DMS153 (cell line): ENCODE results near the gene TCF15.
"Not testable (repeated sequence)": the region's sequence is repeated elsewhere in the genome, so short reads cannot be mapped to it uniquely, and the experiment has no call there.

Experiments used
- DNase-seq: peaks from one replicate; lab custom pipeline; 2025; lab: John Stamatoyannopoulos, UW

The TCF15 gene

DNA sequence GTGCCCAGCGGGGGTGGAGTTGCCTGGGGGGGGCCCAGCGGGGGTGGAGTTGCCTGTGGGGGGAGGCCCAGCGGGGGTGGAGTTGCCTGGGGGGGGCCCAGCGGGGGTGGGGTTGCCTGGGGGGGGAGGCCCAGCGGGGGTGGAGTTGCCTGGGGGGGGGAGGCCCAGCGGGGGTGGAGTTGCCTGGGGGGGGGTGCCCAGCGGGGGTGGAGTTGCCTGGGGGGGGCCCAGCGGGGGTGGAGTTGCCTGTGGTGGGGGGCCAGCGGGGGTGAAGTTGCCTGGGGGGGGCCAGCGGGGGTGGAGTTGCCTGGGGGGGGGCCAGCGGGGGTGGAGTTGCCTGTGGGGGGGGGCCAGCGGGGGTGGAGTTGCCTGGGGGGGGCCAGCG, 31.9 kb upstream of the TCF15 start:
- not testable (repeated sequence) for DNase-seq

- no peak for DNase-seq
These were observed 31.4 kb upstream of the TCF15 start for GRCh38 chr20:641516-641875.

DNA sequence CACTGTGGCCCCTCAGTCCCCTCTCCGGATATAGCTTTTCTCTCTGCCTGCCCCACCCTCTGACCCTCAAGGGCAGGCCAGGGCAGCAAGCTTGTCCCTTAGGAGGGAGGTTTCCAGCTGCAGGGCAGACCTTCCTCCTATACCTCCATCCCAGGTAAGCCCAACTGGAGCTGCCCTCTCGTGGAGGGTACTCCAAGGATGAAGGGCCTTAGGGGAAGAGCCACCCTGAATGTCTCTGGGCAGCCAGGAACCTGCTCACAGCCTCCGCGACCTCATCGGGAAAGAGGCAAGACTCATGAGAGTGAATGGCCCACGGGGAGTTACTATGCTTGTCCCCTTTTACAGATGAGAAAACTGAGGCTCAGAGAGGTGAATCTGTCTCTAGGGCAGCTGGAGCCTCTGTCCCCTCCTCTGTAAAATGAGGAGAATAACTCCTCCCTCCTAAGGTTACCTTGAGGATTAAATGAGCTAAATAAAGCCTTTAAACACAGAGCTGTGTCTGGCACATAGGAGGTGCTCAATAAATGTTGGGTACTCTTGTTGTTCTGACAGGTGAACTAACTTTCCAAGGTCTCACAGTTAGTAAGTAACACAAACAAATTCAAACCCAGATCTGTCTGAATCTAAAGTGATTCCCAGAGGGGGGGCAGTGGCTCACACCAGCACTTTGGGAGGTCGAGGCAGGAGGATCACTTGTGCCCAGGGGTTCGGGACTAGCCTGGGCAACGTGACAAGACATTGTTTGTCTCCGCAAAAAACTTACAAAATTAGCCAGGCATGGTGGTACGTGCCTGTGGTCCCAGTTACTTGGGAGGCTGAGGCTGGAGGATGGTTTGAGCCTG, 30.8 kb upstream of the TCF15 start:
- no peak for DNase-seq

DNA sequence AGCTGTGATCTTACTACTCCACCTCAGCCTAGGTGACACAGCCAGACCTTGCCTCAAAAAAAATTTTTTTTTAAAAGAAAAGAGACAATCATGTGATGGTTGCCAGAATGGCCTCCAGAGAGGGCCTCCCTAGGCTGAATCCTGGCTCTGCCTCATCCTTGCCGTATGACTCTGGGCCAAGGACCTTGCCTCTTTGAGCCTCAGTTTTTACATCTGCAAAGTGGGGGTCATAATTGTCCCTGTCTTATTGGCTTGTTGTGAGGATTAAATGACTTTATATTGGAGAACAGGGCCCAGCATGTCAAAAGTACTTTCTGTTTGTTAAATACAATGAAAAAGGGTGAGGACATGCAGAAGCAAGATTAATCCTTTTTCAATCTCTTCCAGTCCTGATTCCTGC, 28.5 kb upstream of the TCF15 start:
- no peak for DNase-seq

DNA sequence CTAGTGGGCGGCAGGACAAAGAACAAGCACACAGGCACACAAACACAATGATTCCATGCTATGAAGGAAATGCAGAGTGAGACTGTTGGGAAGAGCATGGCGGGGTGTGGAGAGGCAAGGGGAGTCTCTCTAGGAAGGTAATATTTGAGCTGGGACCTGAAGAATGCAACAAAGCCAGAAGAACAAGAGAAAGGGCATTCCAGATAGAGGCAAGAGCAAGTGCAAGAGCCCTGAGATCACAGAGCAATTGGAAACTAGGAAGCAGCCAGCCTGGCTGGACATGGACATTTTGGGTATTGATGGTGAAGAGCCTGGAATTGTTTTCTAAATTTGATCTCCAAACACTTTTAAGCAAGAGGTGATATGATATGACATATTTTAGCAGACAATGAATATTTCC, 27.4 kb upstream of the TCF15 start:
- DNase-seq, result no peak

DNA sequence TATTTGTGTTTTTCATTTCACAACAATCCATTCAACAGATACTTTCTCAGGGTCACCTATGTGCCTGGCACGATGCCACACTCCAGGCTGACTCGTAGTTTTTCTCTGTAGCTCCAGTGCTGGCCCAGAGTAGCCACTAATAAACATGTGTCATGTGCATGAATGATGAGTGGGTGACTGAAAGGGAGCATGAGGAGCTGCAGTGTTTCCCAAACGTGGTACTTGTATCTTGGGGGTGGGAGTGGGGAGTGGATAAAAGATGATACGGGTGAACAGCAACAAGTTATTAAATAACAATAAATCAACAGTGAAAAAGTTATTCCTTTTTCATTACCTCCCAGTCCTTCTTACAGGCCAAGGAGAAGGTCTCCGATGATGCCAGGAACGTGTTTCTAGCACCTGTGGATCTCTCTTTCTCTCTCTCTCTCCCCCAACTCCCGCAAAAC, 25.8 kb upstream of the TCF15 start:
- DNase-seq, result no peak

DNA sequence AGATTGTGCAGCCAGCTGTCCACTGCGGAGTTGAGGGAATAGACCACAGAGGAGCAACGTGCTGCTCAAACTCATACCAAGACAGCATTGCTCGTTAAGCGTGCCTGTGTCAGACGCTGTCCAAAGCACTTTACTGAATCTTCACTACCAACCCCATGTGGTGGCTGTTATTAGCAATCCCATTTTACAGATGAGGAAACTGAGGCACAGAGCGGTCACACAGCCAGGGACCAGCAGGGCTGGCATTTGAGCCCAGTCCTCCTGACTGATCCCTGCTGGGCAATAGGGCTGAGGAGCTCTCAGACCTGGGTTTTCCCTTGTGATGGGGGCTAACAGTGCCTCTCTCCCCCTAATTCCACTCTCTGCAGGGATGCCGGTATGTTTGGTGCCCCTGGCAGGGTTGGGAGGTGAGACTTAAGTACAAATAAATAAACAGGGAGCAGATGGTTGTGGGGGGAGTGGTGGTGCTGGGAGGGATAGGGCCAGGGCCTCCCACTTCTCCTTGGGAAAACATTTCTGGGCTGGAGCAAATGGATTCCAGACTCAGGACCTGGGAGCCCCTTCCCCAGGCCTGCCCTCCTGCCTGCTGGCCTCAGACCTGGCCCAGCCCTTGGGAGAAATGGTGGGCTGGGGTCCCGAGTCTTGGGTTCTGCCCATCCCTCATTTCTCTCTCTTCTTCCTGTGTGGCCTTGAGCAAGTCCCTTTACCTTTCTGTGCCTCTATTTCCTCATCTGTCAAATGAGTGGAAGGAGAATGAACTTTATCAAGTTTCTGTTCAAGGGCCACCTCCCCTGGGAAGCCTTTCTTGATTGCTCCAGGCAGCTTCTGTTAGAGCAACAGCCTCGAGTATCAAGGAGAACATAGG, 25.2 kb upstream of the TCF15 start:
- DNase-seq, result no peak

DNA sequence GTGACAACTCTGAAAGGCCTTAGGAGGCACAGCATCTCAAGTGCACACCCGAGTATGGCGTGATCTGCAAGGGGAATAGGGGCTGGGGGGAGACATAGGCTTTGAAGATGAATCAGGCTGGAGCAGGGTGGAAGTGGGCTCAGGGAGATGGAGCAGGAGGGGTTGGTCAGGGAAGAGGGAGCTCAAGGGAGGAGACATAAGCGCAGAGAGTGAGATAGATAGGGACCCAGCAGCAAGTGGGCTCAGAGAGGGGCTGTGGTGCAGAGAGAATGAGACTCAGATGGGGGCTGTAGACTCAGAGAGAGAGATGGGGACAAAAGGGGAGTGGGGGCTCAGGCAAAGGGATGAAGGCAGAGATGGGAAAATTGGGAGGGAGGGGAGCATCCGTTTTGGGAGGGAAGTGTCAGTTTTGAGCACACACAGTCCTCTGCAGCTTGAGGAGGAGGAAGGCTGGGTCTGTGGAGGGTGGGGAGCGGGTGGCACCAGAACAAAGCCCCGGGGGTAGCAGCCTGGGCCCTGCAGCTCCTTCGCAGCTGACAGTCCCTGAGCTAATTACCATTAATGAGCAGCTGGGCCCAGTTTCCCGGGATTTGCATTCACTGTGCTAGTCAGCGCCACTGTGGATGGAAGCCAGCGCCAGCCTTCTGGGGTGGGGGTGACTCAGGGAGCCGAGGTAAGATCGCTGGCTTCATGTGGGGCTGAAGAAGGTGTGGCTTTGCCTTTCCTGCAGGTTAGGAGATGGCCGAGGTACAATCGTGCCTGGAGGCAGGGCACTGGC, 24.2 kb upstream of the TCF15 start:
- DNase-seq, result no peak

DNA sequence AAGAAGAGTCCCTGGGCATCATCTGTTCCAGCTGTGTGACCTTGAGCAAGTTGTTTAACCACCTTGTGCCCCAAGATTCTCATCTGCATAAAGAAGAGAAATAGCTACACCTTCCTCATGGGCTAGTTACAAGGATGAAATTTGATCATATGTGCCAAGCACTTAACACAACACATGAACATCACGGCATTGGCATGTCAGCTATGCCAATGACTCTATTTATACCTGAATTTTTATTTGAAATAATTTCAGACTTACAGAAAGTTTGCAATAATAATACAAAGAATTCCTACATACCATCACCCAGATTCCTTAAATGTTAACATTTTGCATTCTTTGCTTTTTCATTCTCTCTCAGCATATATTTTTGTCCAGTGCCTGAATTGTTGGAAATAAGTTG, 21.0 kb upstream of the TCF15 start:
- no peak for DNase-seq

DNA sequence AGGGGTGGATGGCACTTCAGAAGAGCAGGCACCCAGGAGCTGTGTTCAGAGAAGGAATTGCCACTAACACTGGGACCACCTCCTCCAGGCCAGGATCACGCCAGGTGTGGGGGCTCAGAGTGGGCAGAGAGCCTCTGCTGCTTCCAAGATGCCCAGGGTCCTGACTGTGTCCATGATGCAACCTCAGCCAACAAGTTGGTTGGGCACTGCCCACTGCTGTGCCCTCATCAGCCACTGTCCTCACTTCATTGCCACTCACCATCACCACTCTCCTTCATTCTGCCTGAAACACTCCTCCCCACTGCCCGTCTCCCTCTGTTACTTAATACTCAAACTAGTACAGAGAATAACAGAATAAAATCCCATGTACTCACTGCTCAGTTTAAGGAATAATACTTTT, 16.5 kb upstream of the TCF15 start:
- DNase-seq, result no peak

GRCh38 chr20:625360-625932, 15.3 kb upstream of the TCF15 start:
- DNase-seq, result no peak

DNA sequence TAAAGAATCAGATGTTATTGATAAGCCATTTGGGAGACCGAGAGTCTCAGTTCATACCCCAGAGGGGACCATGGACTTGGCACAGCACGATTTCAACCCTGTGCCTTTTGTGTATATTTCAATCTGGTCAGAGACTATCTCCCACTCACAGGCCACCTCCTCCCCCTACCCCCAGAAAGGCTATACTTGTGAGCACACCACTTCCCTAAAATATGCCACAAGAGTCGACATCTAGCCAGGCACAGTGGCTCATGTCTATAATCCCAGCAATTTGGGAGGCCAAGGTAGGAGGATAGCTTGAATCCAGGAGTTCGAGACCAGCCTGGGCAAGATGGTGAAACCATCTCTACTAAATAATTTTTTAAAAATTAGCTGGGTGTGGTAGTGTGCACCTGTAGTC, 13.6 kb upstream of the TCF15 start:
- DNase-seq, result no peak

GRCh38 chr20:623021-623420, 12.9 kb upstream of the TCF15 start:
- no peak for DNase-seq

DNA sequence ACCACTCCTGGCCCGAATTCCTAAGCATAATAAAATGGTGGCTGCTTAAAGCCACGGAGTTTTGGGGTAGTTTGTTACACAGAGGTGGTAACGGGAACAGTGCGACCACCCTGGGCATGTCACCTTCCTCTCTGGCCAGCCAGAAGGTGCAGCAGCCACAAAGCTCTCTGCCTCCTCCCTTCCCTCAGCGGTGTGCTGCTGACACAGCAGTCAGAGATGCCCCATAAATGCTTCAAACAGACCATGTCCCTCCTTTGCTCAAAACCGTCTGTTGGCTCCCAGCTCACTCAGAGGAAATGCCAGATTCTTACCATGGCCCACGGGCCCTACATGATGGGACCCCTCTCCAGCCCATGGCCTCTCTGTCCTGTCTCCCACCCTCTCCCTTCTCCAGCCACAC, 12.1 kb upstream of the TCF15 start:
- DNase-seq, result no peak

GRCh38 chr20:621125-621756, 11.1 kb upstream of the TCF15 start:
- no peak for DNase-seq

- no peak for DNase-seq
These were observed 10.1 kb upstream of the TCF15 start for GRCh38 chr20:620246-620645.

DNA sequence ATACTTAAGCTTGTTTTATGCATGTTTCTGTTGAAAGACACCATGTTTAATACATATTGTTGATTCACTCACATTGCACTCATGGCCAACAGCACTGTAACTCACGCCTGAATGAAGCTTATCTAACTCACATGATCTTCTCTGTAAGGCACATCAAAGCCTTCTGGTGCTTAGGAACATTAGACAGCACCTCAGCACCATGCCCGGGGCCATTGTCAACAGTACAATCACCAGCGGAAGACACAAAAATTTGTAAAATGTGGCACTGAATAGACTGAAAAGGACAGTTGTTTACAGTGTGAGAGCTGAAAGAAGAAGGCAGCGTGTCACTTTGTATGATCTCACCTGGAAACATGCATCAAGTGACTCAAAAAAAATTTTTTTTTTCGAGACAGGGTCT, 8.9 kb upstream of the TCF15 start:
- DNase-seq, result no peak

GRCh38 chr20:617934-618690, 8.0 kb upstream of the TCF15 start:
- no peak for DNase-seq

- DNase-seq, result no peak
These were observed 5.4 kb upstream of the TCF15 start for GRCh38 chr20:615514-615913.

- no peak for DNase-seq
These were observed 1.7 kb upstream of the TCF15 start for GRCh38 chr20:611843-612185.
